NCI-H2029 treated with DMSO at 0.1 percent for 48 hours (cell line): ENCODE measurements around the gene SLFN14.
"Not testable (repeated sequence)": the region's sequence is repeated elsewhere in the genome, so short reads cannot be mapped to it uniquely, and the experiment has no call there.

Experiments used
- DNase-seq: peaks from one replicate; lab custom pipeline; 2025; lab: John Stamatoyannopoulos, UW

Gene SLFN14

DNA sequence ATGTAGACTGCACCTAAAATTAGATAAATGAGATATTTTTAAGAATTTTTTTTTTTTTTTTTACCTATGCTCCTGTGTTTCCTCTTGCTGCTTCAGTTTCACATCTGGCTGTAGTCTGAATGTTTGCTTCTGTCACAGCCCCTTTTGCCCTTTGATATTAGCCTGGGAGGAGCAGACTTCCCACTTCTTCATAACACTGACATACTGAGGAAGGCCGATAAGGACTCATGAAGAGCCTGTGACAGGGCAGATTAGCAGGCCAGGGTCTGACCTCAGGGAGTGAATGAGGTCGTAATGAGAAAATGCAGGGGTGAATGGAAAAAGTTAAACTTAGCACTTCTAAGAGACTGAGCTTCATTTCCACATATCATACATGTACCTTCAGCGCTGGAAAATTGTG, at the start of gene SLFN14:
Gene SLFN14 (minus strand): TSS at position 117 of the 400 bp plus-strand sequence. CDS start 2,757 bp downstream, outside the sequence.
- DNase-seq = no peak

DNA sequence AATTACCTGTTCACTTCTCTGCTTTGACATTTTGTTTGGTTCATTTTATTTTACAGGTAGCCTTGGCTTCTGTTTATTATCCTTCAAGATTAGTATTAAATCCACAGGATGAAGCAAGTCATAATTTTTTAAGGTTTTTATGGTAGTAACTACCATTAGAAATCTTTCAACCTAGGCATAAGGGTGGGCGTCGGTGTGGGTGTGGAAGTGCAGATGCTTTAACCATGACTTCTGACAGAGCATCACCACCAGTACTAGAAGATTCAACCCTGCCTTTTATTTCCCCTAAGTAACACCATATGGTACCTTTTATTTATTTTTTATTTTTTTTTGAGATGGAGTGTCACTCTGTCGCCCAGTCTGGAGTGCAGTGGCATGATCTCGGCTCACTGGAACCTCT, 49.2 kb upstream of the SLFN14 start:
- no peak for DNase-seq

DNA sequence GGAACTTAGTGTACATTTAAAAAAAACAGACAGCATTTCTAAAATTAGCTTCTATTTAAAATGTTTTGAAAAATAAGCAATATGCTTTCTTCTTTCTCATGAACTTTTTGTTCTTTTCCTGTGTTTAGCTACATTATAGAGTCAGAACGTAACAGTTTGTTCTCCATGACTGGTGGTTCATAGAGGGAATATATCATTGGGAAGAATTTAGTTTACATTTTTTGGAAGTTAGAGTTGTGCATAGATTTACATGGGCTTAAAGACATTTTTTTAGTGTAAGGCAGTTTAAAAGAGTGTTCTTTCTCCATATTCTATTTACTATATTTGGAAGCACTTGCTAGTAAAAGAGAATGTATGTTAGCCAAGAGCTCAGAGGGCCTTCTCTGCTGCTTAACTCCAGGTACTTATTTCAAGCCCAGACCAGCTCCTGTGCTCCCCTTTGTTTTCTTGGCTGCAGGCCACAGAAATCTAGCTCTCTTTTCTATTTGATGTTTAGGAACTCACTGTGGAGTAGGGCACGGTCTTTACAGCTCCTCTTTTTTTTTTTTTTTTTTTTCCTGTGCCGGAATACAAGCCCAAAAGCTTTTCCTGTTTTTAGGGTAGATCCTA, 46.7 kb upstream of the SLFN14 start:
- DNase-seq = no peak

DNA sequence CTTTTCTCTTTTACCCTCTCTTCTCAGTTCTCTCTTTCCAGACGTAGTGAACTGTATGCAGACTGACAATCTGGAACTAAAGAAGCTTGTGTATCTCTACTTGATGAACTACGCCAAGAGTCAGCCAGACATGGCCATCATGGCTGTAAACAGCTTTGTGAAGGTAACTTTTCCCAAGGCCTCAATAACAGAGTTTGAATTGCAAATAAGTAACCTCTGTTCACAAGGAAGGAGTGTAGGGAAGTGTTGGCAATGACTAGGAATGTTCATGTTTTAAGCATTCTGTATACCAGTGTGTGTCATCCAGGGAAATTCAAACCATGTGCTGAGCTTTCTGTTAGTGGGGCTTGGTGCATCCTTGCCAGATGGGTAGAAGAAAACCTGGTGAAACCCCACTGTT, 45.1 kb upstream of the SLFN14 start:
- DNase-seq = no peak

DNA sequence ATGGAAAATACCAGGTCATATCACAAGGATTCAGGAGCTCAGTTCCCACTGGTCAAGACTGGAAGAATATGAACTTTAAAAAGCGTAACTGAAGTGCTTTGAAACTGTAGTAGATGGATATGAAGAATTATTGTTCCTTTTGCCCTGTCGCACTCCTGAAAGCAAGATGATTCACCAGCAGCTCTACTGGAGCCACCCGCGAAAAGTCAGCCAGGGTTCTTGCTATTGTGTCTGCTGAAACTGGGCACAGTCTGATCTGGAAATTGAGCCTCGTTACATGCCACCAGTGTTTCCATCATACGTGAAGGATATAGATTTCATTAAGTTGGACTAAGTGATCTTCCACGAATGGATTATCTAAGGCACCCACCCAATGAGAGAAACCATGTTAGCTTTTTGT, 43.1 kb upstream of the SLFN14 start:
- no peak for DNase-seq

DNA sequence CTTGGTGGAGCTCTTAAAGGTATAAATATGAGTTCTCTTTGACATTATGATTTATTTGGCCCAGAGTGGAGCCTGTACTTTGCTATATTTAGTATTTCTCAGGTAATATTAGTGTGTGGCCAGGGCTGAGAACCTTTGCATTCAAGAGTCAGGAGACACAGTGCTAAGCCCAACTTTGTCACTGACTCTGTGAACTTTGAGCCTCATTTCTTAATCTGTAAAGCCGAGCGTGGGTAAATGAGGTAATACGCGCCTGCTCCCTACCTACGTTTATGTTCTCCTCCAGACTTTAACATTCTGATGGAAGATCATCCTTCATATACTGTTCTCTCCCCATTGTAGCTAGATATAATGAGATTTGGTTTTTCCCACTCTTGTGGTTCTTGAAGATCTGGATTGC, 37.0 kb upstream of the SLFN14 start:
- DNase-seq = no peak

DNA sequence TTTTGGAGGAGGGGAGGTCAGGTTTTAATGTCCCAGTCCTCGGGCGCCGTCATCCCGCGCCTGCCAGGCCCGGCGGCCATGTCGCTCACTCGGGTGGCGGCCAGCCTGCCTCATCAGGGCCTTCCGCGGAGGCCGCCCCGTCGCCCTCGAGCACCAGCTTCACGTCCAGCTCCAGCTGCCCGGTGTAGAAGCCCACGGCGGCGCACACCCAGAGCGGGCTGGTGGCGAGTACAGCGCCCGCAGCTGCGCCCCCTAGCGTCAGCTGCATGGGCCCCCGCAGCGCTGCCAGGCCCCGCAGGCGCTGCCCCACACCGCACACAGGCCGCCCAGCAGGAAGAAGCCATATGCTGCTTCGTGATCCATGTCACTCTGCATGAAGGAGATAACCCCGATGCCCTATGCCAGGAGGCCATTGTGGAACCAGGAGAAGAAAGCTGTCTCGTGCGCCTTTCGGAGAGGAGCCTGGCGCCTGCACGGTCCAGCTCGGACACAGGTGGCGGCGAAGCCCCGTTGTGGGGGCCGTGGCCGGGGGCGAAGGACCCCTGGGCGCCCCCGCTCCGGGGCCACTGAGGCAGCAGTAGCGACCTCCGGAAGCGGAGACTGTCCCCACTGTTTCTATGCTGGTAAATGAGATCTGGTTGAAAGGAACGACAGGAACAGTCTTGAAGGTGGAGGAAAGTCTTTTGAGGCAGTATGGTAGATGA, 36.1 kb upstream of the SLFN14 start:
- DNase-seq = no peak

DNA sequence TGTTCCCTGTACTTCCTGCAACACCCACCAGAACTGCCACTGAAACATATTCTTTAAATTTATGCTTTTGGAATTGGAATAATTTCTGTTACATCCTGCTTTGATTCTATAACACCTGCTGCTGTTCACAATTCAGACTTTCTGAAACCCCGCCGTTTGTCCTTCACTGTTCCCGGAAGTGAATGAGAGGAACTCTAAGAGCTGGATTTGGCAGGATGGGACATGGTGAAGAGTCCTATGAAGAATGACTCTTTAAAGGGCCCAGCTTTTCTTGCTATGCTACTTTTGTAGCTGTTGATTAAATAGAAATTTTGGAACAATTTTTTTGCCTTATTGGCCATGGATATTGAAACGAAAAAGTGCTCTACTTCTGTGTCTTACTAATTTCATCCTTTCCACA, 35.5 kb upstream of the SLFN14 start:
- no peak for DNase-seq

DNA sequence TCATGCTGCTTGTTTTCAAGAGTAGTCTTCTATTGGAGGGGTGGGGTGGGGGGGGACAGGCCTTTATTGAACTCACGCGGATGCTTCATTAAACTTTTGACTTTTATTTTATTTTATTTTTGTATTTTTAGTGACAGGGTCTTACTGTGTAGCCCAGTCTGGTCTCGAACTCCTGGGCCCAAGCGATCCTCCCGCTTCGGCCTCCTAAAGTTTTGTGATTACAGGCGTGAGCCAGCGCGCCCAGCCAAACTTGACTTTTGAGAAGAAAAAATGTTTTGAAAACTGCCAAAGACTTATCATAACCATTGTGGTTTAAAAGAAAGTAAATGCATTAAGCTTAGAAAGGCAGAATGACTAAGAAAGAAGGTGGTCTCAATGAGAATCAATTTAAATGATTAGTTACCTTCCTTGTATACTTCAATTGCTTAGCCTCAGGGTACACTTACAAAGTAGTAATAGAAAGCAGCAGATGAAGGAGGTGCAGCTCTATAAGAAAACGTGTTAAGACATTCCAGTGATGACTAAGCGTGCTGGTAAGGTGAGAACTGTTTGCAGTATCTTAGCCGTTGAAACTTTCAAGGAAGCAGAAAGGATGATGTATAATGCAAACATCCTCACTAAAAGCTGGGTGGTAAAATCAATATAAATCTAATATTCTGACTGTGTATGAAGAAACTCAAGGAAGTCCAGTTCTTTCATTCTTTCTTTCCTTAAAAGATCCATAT, 27.7 kb upstream of the SLFN14 start:
- no peak for DNase-seq

DNA sequence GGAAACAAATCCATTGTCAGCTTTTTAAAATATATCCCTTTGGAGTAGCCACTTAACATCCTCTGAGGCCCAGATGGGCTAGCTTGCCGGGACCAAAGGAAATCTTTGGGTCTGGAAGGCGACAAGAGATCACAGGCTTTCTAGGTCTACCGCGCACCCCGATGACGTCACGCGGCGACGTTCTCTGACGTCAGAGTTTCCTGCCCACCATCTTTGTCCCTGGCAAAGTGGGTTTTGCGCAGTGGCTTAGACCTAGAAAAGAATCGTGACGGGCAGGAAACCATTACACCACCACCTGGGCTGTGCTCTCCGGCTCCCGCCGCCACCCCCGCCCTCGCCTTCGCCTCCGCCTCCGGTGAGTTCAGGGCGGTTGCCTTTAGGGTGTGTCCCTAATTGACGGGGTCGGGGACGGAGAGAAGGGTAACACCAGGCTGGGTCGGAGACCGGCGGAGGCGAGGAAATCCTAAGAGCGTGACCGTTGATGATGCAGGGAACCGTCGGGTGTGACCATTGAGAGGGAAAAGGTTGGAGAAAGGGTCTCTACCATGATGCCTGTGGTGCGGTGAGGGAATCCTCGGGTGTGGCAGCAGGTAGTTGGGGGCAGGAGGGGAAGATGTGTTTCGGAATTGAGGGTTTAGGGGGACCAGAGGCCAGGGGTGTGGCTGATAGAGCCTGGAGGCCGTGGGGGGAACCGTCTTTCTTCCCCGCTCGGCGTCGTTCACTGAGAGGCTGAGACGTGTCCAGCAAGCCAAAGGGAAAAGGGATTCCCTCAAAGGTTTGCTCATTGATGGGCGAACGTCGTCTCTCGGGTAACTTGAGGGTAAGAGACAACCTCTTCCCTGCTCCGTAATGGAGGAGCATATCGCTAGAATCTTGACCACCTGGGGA, 26.7 kb upstream of the SLFN14 start, which contains the start of gene AP2B1:
Gene AP2B1 (plus strand): TSS at position 249 of the 888 bp plus-strand sequence. CDS start 6,709 bp downstream, outside the sequence.
- peak; percentile 57 for DNase-seq

DNA sequence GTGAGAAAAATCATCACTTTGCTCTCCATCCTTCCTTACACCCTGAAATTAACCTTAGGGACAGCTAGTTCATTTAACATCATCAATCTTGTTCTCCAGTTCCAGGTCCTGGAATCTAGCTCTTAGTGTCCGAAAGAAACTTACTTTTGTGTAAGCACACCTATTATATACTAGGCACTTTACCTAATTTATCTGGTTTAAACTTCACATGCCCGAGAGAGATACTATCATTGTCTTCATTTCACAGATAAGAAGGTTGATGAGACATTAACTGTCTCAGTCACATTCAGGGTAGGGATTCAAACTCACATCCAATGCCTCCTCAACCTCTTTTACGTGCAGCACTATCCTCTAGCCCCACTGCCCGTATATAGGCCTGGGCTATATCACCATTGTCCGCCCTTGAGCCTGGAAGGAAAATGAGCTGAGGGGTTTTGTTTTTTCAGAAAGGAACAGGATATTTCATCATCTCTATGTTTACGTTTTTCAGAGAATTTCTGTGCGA, 26.0 kb upstream of the SLFN14 start:
- DNase-seq = no peak

DNA sequence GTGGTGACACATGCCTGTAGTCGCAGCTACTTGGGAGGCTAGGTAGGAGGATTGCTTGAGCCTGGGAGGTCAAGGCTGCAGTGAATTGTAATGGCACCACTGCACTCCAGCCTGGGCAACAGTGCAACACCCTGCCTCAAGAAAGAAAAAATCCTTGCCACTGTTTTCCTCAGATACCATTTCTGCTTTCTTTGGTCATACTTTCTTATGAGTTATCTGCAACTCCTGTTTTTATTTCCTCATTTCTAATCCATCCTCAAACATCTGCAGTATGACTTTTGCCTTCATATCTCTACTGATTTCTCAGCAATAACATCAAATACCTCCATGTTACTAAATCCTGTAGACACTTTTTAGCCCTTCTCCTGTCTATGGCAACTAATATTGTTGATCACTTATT, 23.4 kb upstream of the SLFN14 start:
- DNase-seq = no peak

DNA sequence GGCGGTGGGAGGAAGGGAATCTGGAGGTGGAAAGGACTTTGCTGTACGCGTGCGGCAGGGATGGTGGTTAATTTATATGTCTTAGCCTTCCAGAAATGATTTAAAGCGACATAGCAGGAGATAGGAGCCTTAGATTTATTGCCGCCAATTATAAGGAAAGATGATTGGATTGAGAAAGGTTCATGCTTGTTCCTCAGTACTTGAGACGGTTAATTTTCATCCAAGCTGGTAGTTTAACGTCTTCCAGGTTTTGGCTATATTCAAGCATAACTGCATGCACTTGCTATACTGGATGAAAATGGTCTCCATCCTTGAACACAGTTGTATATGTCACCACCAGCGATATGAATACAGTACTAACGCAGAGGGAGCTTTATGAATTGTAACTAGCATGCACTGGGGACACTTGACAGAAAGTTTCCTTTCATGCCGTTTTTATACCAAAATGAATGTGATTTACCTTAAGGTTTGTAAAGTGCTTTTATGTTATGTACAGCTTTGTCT, 18.4 kb upstream of the SLFN14 start:
- no peak for DNase-seq

DNA sequence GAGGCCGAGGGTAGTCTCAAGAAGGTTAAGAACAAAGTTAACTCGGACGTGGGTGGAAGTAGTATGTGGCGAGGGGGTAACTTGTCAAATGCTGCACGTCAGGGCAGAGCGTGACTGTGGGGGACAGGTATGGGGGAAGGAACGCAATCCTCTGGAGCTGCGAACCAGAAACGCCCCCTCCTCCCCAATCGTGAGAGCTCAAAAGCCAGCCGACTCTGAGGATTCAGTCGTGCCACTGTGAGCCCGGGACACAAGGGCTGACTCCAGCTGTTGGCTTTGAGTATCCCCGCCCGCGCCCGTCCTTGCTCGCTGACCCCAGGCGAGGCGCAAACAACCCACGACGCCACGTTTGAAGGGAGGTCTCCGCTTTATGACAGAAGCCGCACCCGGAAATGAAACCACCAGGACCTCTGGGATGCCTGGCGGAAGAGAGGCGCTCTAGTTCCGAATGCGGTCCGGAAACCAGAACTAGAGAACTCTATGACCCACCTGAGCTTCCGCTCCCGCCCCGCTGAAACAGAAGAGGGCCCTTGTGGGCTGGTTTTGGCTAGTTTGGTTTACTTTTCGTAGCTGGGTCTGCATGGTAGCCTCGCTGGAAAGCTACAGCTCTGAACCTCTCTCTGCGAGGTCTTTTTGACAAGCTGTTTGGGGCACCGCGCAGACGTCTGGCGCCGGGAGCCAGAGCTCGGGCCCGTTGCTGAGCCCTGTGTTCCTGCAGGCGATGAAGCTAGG, 17.7 kb upstream of the SLFN14 start, which contains the start of gene PEX12:
Gene PEX12 (minus strand): TSS at position 375 of the 732 bp plus-strand sequence. CDS start 550 bp downstream, outside the sequence.
- peak; percentile 79 for DNase-seq

DNA sequence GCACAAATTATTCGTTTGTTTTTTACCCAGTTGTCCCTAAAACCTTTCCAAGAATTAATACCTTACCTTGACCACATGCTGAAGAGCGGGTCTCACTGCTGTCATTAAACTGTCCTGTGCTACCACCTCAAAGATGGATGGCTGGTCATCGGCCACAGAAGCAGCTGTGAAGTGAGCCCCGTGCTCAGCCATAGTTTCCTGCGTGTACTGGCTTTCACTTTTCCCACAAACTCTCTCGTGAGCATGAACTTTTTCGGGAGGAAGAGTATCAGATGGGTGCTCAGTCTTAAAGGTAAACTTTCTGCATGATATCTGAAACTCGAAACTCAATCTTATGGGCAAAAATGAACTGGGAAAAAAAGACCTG, 17.2 kb upstream of the SLFN14 start:
- no peak for DNase-seq

DNA sequence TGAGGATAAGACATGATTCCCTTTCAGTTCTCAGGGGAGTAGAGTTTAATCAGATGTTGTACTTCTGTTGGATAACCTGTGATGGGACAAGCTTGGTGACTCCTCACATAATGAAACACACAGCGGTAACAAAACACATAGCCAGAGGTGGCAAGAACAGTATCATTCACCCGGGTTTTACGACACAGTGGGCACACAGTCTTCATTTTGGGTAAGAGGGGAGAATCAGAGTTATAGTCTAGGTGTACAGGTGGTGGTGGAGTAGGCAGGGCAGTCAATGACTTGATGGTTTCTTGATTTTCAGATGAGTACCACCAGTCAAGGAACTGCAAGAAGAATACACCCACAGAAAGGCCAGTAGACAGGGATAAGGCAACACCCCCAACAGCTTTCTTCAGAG, 15.1 kb upstream of the SLFN14 start:
- no peak for DNase-seq

DNA sequence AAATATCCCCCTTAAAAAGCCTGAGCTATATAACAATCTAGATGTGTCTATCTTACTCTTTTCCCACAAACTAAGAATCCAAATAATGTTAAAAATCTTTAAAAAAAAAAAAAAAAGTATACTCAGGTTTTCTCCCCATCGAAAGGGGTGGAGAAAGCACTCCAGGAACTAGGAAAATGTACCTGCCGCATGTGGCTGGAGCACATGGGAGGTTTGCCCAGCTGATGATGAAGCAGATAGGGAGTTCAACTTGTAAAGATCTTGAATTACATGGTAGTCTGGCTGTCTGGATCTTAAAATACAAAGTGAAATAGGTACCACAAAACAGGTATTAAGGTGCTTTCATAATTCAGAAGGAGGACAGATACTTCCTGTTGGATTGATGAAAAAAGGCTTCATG, 8.8 kb upstream of the SLFN14 start:
- no peak for DNase-seq

DNA sequence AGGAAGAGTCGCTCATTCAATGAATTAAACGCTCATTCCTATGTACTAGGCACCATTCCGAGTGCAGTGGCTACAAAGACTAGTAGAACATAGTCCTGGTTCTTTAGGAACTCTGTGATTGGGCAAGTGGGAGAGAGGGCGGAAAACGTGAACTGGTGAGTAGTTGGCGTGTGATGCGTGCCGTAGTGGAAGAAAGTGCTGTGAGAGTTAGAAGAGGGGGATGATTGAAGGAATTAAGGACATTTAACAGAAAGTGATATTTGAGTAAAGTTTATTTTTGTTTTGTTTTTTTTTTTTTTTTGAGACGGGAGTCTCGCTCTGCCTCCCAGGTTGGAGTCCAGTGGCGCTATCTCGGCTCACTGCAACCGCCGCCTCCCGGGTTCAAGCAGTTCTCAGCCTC, 7.9 kb upstream of the SLFN14 start:
- no peak for DNase-seq

DNA sequence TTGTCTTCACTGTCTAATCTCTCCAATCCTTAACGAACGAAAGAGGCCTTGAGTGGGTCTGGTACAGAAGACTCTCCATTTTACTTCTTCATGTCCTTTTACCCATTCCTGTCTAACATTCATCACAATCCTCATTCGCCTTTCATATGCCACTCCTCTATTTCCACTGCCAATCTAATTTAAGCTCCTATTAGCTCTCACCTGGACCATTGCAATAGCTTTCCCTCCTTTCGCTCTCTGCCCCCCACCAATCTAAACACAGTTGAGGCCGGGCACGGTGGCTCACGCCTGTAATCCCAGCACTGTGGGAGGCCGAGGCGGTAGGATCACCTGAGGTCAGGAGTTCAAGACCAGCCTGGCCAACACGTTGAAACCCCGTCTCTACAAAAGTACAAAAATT, 6.3 kb upstream of the SLFN14 start:
- DNase-seq = no peak

DNA sequence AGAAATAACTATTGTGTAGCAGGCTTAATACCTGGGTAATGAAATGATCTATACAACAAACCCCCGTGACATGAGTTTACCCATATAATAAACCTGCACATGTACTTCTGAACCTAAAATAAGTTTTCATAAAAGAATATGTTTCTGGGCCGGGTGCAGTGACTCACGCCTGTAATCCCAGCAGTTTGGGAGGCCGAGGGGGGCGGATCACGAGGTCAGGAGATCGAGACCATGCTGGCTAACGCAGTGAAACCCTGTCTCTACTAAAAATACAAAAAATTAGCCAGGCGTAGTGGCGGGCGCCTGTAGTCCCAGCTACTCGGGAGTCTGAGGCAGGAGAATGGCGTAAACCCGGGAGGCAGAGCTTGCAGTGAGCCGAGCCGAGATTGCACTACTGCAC, 2.6 kb upstream of the SLFN14 start:
- not testable (repeated sequence) for DNase-seq
